ENCODE measurements around the gene HARS2.
A peak's percentile ranks its signal among the peaks of the same experiment; 100 is the strongest.

GRCh38 chr5:140710899-140711552 is 19.8 kb downstream of the HARS2 start:
- peak; percentile 46 for TF ChIP-seq POLR2A (IDR thresholded peaks at IDR 0.05; ENCODE audit: low read length)
- TF ChIP-seq CTCF (IDR thresholded peaks at IDR 0.05) = no peak

Data from A549 (cell line).